NCI-H2171 (cell line): ENCODE measurements around the gene SRGAP2C.
"Not testable (repeated sequence)": the region's sequence is repeated elsewhere in the genome, so short reads cannot be mapped to it uniquely, and the experiment has no call there.

ENCODE experiments used
- DNase-seq: peaks from one replicate; lab custom pipeline; 2025; lab: John Stamatoyannopoulos, UW

The SRGAP2C gene

GRCh38 chr1:121421490-121421889 is 236.7 kb downstream of the SRGAP2C start:
- not testable (repeated sequence) for DNase-seq

GRCh38 chr1:121423956-121424355 is 239.2 kb downstream of the SRGAP2C start:
- DNase-seq, result not testable (repeated sequence)

DNA sequence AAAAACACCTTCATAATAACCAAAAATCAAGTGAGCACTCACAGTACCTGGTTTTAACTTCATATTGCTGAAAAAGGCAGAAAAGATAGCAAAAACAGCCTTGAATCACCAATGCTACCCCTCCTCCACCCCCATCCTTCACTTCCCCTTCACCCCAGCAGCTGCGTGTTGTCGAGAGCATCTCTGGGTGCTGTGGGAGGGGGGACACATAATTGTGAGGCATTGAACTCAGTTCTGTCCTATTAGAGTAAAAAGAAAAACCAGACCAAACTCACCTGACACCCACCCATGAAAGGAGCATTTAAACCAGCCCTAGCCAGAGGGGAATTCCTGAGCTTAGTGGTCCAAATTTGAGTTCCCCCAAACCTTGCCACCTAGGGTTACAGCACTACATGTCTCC is 248.7 kb downstream of the SRGAP2C start:
- not testable (repeated sequence) for DNase-seq

GRCh38 chr1:121438862-121439261 is 254.1 kb downstream of the SRGAP2C start:
- DNase-seq, result not testable (repeated sequence)

DNA sequence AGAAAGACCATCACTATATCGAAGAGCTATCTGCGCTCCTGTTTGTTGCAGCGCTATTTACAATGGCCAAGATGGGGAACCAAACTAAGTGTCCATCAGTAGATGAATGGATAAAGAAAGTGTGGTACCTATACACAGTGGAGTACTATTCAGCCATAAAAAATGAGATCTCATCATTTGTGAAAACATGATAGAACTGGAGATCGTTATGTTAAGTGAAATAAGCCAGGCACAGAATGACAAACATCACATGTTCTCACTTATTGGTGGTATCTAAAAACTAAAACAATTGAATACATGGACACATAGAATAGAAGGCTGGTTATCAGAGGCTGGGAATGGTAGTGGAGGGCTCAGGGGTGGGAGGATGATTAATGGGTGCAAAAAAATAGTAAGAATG is 256.2 kb downstream of the SRGAP2C start:
- no peak for DNase-seq
